BJ (cell line): ENCODE data around the gene CD3E. TPM values are rescaled to one million over a fixed set of nuclear protein-coding genes. Genes with fewer than 3 reads are reported as not detected.

Experiments
- CTCF ChIA-PET: fragments of 350-600 bp; formaldehyde crosslinking; extraction: SDS; loops from one replicate; lab custom pipeline; 2021; ENCODE audit warnings: antibody characterized with exemption, inconsistent platforms; lab: Yijun Ruan, JAX
- POLR2A ChIA-PET: fragments of 300-600 bp; sonication (Branson Sonifier 250); formaldehyde crosslinking; extraction: SDS; loops from one replicate; lab custom pipeline; 2021; ENCODE audit warnings: antibody characterized with exemption; lab: Charles Lee
- DNase-seq: peaks from one replicate; pipeline ENCODE4 v3.0.0-alpha.2; 2011; ENCODE audit warnings: low read depth
- H3K27me3 ChIP-seq: 2 replicates; pipeline ENCODE4 v1.6.0; 2011; ENCODE audit warnings: low read length; ENCODE audit not compliant: control insufficient read depth, insufficient read depth
- H3K36me3 ChIP-seq: 2 replicates; pipeline ENCODE4 v1.5.1; 2011; ENCODE audit warnings: low read length; ENCODE audit not compliant: control insufficient read depth, insufficient read depth
- H3K4me3 ChIP-seq: 2 replicates; pipeline ENCODE4 v1.5.1; 2011; ENCODE audit warnings: low read depth, mild to moderate bottlenecking, control low read depth, low read length
- CTCF ChIP-seq: IDR thresholded peaks from 2 replicates; pipeline ENCODE4 v1.5.1; 2011; ENCODE audit warnings: low read depth, mild to moderate bottlenecking, control low read depth, inconsistent platforms, low read length, moderate library complexity; ENCODE audit not compliant: insufficient read depth
- polyA plus RNA-seq: library from polyadenylated mRNA; depleted of rRNA; stranded (reverse); fragments of >200 nt; gene quantifications from 2 replicates; pipeline ENCODE4 v1.2.3, GENCODE V29; 2011

The CD3E gene
- polyA plus RNA-seq, 1 experiment: not detected

- ChIA-PET CTCF (no interaction called here), POLR2A (no interaction called here)
- no peaks in the 10 kb centered on the region for H3K36me3 ChIP-seq
- TF ChIP-seq CTCF: no peak
- H3K4me3 ChIP-seq: no peak overlapping the region
- H3K27me3 ChIP-seq: peaks cover 4% of the 10 kb centered on the region
- no peak for DNase-seq
These were observed 34.1 kb downstream of the CD3E start for GRCh38 chr11:118338637-118339061.

GRCh38 chr11:118339281-118339961 lies 34.9 kb downstream of the CD3E start:
- CTCF ChIA-PET: interaction anchor here (1.2 to 2.0 kb wide), 2 partner anchors 44 to 141 kb away, joined by 4 to 9 read pairs; no protein-coding TSS in a partner anchor
- peaks cover 4% of the 10 kb centered on the region; the same call in 1 of the 2 replicates for H3K27me3 ChIP-seq
- POLR2A ChIA-PET: no interaction called here

GRCh38 chr11:118340449-118340848 lies 35.9 kb downstream of the CD3E start:
- no peak for DNase-seq
- Histone ChIP-seq H3K27me3 (peaks cover 3% of the 10 kb centered on the region; the same call in 1 of the 2 replicates), H3K4me3 (no peak overlapping the region), H3K36me3 (no peaks in the 10 kb centered on the region)
- CTCF ChIA-PET: interaction anchor here (2.0 kb wide), 1 partner anchor 142 kb away, joined by 9 read pairs; no protein-coding TSS in a partner anchor
- TF ChIP-seq CTCF: no peak
- POLR2A ChIA-PET: no interaction called here

More at GRCh38 chr11:118339281-118339961, 34.9 kb downstream of the CD3E start:
- Histone ChIP-seq H3K36me3 (no peaks in the 10 kb centered on the region), H3K4me3 (no peak overlapping the region)
- DNase-seq: no peak
- no peak for TF ChIP-seq CTCF

GRCh38 chr11:118341261-118341660 lies 36.7 kb downstream of the CD3E start:
- ChIA-PET POLR2A (no interaction called here), CTCF (interaction anchor here (2.0 kb wide), 1 partner anchor 143 kb away, joined by 9 read pairs; no protein-coding TSS in a partner anchor)
- TF ChIP-seq CTCF: no peak
- H3K36me3 ChIP-seq: no peaks in the 10 kb centered on the region
- peaks cover 3% of the 10 kb centered on the region; the same call in 1 of the 2 replicates for H3K27me3 ChIP-seq
- H3K4me3 ChIP-seq: no peak overlapping the region
- DNase-seq: no peak

- DNase-seq: no peak
- H3K36me3 ChIP-seq: no peaks in the 10 kb centered on the region
- H3K27me3 ChIP-seq: peaks cover 3% of the 10 kb centered on the region; the same call in 1 of the 2 replicates
- ChIA-PET CTCF (no interaction called here), POLR2A (no interaction called here)
- H3K4me3 ChIP-seq: no peak overlapping the region
- TF ChIP-seq CTCF: no peak
These were observed 37.4 kb downstream of the CD3E start for GRCh38 chr11:118341815-118342489.
